Activated CD4-positive, alpha-beta T cell treated with anti-CD3 and anti-CD28 coated beads, Interleukin-2, amount 50 U/mL, for 16 hours (primary cell): ENCODE results near the gene FXYD3.
A peak's percentile ranks its signal among the peaks of the same experiment; 100 is the strongest.
"Not testable (repeated sequence)": the region's sequence is repeated elsewhere in the genome, so short reads cannot be mapped to it uniquely, and the experiment has no call there.

Experiments
- DNase-seq: peaks from one replicate; pipeline ENCODE4 v3.0.0-alpha.2; 2020

The FXYD3 gene

DNA sequence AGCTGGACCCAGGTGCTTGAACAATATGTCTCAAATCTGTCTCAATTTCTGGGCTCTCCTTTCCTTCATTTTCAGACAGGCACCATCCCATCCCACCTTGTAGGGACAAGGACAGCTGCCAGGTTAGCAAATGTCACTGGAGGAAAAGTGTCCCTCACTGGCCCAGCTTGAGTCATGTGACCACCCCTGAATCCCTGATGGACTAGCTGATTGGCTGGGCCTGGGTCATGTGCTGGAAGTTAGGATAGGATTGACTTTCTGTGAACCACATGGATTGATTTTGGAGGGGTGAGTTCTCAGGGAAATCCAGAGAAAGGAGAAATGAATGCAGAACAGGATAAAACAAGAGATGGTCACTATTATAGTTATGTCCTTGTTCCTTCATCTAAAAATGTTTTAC lies 28.2 kb upstream of the FXYD3 start:
- DNase-seq: no peak

DNA sequence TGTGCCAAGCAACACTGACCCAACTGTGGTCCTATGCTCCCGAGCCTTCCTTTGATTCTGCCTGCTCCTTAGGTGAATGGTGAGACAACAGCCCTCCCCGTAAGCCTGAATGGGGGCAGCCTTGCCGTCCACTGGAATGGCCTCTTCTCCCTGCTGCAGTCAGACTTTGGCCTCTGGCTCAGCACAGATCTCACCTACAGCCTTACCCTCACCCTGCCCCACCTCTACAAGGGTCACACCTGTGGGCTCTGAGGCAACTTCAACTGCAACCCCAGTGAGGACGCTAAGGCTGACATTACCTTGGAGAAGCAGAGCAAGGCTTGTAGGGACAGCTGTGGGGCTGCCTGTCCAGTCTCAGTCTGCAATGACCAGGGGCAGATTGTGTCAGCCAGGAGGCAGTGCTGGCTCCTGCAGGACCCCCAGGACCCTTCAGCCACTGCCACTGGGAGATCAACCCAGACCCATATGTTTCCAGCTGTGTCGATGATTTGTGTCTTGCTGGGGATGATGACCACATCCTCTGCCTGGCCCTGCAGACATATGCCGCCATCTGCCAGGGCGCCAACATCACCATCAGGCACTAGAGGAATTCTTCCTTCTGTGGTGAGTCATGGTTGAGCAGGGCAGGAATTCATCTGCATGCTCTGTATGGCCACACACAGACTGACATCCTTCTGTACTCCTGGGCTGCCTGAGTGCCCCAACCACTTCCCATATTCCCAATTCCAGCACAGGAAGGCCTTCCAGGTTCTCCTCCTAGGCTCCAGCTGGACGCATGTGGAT lies 27.3 kb upstream of the FXYD3 start:
- no peak for DNase-seq

DNA sequence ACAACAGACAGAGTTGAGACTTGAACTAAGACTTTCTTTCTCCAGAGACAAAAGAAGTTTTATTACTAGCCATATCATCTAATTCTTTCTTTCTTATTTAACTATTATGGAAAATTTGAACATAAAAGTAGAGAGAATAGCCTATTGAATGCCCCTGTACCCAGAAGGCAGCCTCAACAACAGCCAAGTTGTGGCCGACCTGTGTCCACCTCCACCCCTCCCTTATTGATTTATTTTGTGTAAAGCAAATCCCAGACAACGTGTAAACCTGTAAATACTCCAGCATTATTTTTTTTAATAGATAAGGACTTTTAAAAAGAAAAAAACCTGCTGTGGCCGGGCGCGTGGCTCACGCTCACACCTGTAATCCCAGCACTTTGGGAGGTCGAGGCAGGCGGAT lies 26.1 kb upstream of the FXYD3 start:
- no peak for DNase-seq

DNA sequence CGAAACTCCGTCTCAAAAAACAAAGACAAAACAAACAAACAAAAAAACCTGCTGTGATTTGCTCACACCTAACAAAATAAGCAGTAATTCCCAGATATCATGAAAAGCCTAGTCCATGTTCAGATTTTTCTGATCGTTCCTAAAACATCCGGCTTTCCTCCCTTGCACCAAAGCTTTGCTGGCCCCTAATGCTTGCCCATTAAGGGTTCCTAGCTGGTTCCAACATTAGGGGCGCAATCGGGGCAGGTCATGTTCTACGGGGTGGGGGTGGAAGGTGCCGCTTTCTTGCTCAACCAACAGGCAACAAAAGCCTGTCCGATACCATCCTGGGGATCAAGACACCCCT lies 25.5 kb upstream of the FXYD3 start:
- no peak for DNase-seq

DNA sequence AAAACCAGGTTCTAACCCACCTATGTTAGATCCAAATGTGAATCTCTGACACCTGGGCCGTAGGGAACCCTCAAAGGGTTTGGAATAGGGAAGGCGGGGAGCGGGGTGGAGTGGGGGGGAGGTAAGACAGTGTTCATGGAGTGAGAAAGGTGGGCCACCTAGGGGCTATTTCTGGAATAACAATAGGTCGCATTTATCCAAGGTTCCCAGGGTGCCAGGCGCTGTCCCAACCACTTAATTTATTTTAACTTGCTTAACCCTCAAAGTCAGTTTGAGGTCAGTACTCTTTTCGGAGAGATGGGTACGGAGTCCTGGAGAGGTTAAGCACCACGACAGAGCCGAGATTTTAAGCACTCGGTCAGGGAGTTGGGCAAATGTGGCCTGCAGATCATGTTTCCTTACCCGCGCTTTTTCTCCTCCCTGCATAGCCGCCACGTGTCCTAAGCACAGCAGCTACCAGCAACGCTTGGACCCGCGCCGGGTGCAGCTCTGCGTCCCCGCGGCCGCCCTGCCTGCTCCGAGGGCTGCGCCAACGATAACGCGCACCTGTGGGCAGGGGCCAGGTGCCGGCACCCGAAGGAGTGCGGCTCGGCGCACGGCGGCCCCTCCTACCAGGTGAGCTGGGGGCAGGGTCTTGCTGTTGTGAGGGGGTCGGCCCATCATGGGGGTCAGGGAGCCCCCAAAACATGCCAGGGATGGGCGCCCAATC lies 25.0 kb upstream of the FXYD3 start:
- peak; percentile 53 for DNase-seq

GRCh38 chr19:35093430-35093829 lies 22.2 kb upstream of the FXYD3 start:
- no peak for DNase-seq

DNA sequence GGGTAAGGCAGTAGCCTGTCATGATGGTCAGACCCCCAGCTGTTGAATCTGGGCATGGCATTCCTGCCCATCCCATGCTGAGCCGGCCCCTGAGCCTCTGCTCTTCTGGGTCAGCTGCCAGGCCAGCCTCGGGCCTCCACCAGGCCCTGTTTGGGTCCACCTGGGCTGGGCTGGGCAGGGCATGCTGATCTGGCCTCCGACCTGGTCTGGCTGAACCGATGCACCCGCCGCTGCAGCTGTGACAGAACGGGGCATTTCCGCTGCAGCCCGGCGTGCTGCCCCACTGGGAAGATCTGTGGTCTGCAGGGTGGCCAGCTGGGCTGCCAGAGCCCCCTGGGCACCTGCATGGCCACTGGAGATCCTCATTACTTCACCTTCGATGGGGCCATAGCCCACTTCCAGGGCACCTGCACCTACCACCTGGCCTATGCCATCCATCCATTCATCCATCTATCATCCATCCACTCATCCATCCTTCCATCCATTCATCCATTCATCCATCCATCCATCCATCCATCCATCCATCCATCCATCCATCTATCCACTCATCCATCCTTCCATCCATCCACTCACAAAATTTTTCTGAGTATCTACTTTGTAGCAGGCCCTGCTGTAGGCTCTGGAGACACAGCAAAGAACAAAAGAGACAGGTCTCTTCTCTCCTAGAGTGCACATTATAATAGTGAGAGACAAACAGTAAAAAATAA lies 21.5 kb upstream of the FXYD3 start:
- no peak for DNase-seq

DNA sequence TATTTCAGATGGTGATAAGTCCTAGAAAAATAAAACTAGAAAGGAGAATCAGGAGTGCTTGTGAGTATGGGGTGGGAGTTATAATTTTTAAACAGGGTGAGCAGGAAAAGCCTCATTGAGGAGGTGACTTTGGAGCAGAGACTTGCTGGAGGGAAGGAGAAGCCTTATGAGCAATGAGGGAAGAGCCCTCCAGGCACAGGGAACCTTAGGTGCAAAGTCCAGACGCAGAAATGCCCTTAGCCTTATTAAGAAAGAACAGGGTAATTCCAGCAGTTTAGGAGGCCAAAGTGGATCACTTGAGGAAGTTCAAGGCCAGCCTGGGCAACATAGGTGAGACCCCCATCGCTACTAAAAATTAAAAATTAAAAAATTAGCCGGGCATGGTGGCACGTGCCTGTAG lies 21.0 kb upstream of the FXYD3 start:
- no peak for DNase-seq

GRCh38 chr19:35095667-35096368 lies 19.8 kb upstream of the FXYD3 start:
- no peak for DNase-seq

DNA sequence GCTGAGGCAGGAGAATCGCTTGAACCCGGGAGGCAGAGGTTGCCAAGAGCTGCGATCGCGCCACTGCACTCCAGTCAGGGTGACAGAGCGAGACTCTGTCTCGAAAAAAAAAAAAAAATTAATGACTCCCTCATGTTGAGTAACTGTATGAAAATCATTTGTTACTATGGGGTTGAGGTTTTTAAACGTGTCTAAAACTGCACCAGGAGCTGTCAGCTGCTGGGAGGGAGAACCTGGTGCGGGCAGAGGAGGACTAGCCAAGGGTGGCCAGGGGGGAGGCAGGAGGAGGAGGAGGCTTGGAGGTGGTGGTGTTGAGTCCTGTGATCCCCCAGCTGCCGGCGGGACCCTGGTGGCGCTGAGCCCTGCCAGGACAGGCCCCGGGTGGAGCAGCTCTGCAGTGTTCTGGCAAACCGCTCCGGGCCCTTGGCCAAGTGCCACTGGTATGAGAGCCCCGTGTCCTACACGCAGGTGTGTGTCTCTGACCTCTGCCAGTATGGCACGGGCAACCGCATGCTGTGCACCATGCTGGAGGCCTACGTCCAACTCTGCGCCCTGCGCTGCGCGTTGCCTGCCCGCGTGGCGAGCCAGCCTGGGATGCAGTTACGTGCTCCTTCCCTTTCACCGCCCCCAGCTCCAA lies 17.1 kb upstream of the FXYD3 start:
- DNase-seq: no peak

DNA sequence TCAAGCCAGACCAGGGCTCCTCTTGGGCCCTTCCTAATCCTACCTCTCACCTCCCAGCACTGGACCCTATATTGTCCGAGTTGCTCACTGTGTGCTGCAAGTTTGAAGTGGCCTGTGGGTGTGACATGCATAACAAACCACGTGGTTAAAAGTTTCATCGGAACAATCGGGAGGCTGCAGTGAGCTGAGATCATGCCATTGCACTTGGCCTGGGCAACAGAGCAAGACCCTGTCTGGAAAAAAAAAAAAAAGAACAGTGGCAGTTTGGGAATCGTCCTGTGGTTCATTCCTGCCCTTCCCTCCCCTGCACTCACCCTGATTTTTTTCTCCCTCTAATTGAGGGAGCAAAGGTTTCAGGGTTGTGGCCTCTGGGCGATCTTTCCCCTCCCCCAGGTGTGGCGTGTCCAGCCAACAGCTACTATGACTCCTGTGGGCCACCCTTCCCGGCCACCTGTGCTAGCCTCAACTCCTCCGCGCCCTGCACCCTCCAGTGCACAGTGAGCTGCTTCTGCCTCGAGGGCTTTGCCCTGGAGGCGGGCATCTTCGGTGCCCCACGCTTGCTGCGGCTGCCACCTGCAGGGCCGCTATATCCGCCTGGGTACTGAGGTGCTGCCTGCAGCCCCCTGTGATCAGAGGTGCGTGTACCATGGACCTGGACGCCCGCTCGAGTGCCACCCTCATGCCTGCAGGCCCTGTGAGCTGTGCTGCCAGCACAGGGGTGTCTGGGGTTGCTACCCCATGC lies 16.3 kb upstream of the FXYD3 start:
- DNase-seq: no peak

DNA sequence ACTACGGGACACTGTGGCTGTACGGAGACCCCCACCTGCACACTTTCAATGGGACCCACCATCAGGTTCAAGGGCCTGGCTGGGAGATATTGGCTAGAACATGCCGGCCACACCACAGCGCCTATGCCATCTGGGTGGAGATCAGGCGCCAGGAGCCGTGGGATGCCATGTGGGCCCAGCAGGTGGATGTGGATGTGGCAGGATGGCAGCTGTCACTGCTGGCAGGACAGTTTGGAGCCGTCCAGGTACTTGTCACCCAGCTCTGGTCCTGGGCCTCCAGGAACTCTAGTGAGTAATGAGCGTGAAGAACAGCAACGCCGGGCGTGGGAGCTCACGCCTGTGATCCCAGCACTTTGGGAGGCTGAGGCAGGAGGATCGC lies 15.7 kb upstream of the FXYD3 start:
- no peak for DNase-seq

- no peak for DNase-seq
Measured at GRCh38 chr19:35100588-35101533, 14.8 kb upstream of the FXYD3 start.

DNA sequence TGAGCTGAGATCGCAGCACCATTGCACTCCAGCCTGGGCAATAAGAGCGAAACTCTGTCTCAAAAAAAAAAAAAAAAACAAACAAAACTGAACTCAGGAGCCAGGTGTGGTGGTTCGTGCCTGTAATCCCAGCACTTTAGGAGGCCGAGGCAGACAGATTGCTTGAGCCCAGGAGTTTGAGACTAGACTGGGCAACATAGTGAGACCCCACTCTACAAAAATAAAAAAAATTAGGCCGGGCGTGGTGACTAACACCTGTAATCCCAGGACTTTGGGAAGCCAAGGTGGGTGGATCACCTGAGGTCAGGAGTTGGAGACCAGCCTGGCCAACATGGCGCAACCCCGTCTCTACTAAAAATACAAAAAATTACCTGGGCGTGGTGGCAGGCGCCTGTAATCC lies 13.7 kb upstream of the FXYD3 start:
- not testable (repeated sequence) for DNase-seq

GRCh38 chr19:35103614-35104013 lies 12.0 kb upstream of the FXYD3 start:
- DNase-seq: not testable (repeated sequence)

GRCh38 chr19:35104361-35104760 lies 11.3 kb upstream of the FXYD3 start:
- DNase-seq: no peak

GRCh38 chr19:35105047-35105410 lies 10.6 kb upstream of the FXYD3 start:
- no peak for DNase-seq

- DNase-seq: no peak
Measured at GRCh38 chr19:35105411-35106290, 10.0 kb upstream of the FXYD3 start.

GRCh38 chr19:35106291-35106583 lies 9.4 kb upstream of the FXYD3 start:
- no peak for DNase-seq

DNA sequence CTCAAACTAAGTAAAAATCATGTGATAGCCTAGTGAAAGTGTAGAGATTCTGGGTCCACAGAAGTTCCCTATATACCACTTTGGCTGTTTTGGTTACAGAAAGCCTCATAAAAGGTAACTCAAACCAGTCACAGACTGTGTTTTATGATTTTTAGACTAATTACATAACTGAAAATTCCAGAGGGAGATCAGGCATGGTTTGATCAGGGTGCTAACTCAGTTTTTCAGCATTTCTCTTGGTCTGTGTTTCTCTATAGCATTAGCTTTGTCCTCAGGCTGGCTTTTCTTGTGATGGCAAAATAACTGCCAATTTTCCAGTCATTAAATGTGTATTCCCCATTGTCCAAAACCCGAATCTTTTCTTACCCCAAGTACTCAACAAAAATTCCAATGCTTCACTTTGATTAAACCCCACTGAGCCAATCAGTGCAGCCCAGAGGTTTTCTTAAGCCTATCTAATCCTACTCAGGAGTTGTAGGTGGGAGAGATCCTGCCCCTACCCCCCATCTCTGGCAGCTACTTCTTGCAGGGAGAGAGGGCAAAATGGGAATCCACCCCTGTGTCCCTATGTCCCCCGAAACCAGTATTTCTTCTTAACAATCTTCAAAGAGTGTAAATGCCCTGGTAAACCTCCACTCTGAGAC lies 8.6 kb upstream of the FXYD3 start:
- DNase-seq: no peak
